H1 (cell line): ENCODE measurements around the gene LTA. TPM values are rescaled to one million over a fixed set of nuclear protein-coding genes. Genes with fewer than 3 reads are reported as not detected.
A peak's percentile ranks its signal among the peaks of the same experiment; 100 is the strongest.

Experiments
- BRCA1 ChIP-seq: IDR thresholded peaks from 2 replicates; pipeline ENCODE4 v1.6.1; 2012; ENCODE audit warnings: low read depth, low read length, improper control_type of control experiment
- CHD2 ChIP-seq: IDR thresholded peaks from 2 replicates; pipeline ENCODE4 v1.6.1; 2012; ENCODE audit warnings: low read length, improper control_type of control experiment
- CHD7 ChIP-seq: fragments of 300-600 bp; sonication (generic); IDR thresholded peaks from 2 replicates; pipeline ENCODE4 v1.7.1; 2012; ENCODE audit warnings: low read length, moderate library complexity, mild to moderate bottlenecking, inconsistent platforms; ENCODE audit not compliant: insufficient replicate concordance
- GABPA ChIP-seq: IDR thresholded peaks from 2 replicates; pipeline ENCODE4 v1.6.1; 2011; ENCODE audit warnings: mild to moderate bottlenecking, low read length, moderate library complexity, borderline replicate concordance; ENCODE audit not compliant: insufficient read depth
- GTF2F1 ChIP-seq: IDR thresholded peaks from 2 replicates; pipeline ENCODE4 v1.6.1; 2012; ENCODE audit warnings: low read depth, low read length, improper control_type of control experiment, borderline replicate concordance
- KDM5A ChIP-seq: fragments of 200-600 bp; IDR thresholded peaks from 2 replicates; pipeline ENCODE4 v1.7.1; 2012; ENCODE audit warnings: mild to moderate bottlenecking, low read length, inconsistent platforms, mixed read lengths
- RAD21 ChIP-seq, 2 experiments: IDR thresholded peaks in 1 of 2; conservative IDR thresholded peaks in 1 of 2; 2 replicates each; pipeline ENCODE4 v1.6.1; 2011; ENCODE audit warnings: low read depth in 2 of 2, low read length in 2 of 2, improper control_type of control experiment in 1 of 2, inconsistent platforms in 1 of 2, mild to moderate bottlenecking in 1 of 2, moderate library complexity in 1 of 2
- RNF2 ChIP-seq: fragments of 200-900, 300-1000 bp; sonication (generic); IDR thresholded peaks from 2 replicates; pipeline ENCODE4 v1.7.1; 2016; ENCODE audit warnings: borderline replicate concordance, low read depth, mild to moderate bottlenecking, antibody characterized with exemption, low read length; ENCODE audit not compliant: poor library complexity, severe bottlenecking; ENCODE audit errors: missing control alignments
- TCF12 ChIP-seq: IDR thresholded peaks from 2 replicates; pipeline ENCODE4 v1.6.1; 2011; ENCODE audit warnings: low read depth, mild to moderate bottlenecking, low read length
- polyA plus RNA-seq, 7 experiments: library from polyadenylated mRNA; depleted of rRNA in 3 of 7; stranded (reverse) in 5 of 7; unstranded in 2 of 7; fragments of >200 nt in 5 of 7; fragments of 200-250 nt in 2 of 7; gene quantifications; 1 replicate in 5 of 7; 2 replicates in 1 of 7; 4 replicates in 1 of 7; pipeline versions ENCODE4 v1.2.1 to v1.2.3, GENCODE V29; 2011 to 2013; ENCODE audit warnings: missing spikeins in 2 of 7, mixed read lengths in 2 of 7
- total RNA-seq: library from RNA; stranded (reverse); fragmentation: NEBNext Ultra II Directional; extraction: Animal tissue kit (Norgen Biotek cat#: 25700); gene quantifications from 2 replicates; pipeline ENCODE4 v1.2.1, GENCODE V29; 2021

LTA gene
- total and polyA plus RNA-seq, 2 of the 8 experiments (the other 6 are each of a cell fraction or from before 2014, with no cell fraction given), result not detected

- TF ChIP-seq GABPA (peak; percentile 98), RNF2 (no peak), TCF12 (no peak), BRCA1 (no peak; the same call in 1 of the 2 replicates), CHD2 (no peak), CHD7 (no peak), RAD21 (IDR thresholded peaks at IDR 0.05 in 1 of 2, conservative IDR thresholded peaks at IDR 0.05 in 1 of 2; ENCODE audit: low read depth in 2 of 2, low read length in 2 of 2) (peak in 1 of 2 experiments; percentile 7; a peak in 1 of 4 replicates), GTF2F1 (no peak), KDM5A (peak; percentile 56; the same call in 1 of the 2 replicates)
These were observed 24.9 kb upstream of the LTA start, which contains the start of gene NFKBIL1 (continued) for GRCh38 chr6:31546958-31547726.
